Measurements from ENCODE around the gene KIRREL3. TPM values are rescaled to one million over a fixed set of nuclear protein-coding genes. Genes with fewer than 3 reads are reported as not detected.
A peak's percentile ranks its signal among the peaks of the same experiment; 100 is the strongest.

KIRREL3 gene
- total RNA-seq, 1 experiment from 2014 or later = 0.06 TPM

DNA sequence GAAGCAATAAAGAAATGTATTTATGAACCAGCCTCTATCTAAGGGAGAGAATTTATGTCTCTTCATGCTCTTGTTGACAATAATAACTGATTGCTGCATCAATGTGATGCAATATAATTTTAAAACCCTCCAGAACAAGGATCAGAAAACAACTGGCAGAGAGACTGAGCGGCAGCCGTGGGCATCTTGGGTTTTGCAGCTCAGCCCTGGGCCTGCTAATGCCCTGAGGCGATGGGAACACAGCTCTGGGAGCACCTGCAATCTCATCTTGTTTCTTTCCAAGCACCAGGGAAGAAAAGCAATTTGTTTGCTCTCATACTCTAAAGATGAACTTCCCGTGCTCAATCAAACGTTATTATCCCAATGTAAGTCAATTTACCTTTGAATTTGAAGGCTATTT is 399.4 kb downstream of the KIRREL3 start:
- no peaks in the 10 kb centered on the region for H3K27me3 ChIP-seq
- H3K27ac ChIP-seq = no peak overlapping the region
- no peaks in the 10 kb centered on the region for H3K4me1 ChIP-seq
- no peaks in the 10 kb centered on the region for H3K9me3 ChIP-seq (replicated peaks)
- no peak overlapping the region for H3K4me3 ChIP-seq
- DNase-seq = no peak
- no peaks in the 10 kb centered on the region for H3K36me3 ChIP-seq

DNA sequence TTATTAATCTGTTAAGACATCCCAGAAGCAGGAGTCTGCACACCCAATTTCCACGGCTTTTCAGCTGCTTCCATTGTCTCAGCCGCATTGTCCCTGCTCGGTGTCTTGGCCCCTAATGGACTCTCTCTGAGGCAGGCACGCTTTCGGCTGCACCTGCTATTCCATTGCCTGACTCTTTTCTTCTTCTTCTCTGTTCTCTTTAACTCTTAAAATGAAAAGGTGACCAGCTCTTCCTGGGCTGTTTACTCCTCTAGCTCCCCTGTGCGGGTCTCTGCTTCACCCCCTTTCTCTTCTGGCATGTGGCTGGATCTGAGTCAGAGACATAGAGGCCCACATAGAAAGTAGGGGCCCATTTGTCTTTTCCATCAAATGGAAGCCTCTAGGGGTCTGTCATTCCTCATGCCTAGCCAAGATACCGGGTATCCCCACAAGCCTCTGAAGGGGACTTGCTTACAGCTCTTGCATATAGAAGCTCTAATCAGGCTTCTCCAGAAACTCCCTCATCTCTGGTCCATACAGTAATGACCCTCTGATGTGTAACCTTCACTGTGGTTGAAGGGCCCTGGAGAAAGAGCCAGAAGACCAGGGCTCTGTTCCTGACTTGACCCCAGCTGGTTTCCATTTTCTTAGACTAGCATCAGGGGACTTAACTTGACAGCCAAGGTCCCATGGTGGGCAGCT is 401.2 kb downstream of the KIRREL3 start:
- DNase-seq = no peak
- no peaks in the 10 kb centered on the region for H3K36me3 ChIP-seq
- H3K9me3 ChIP-seq (replicated peaks) = no peaks in the 10 kb centered on the region
- H3K4me3 ChIP-seq = no peak overlapping the region
- H3K4me1 ChIP-seq = no peaks in the 10 kb centered on the region
- no peak overlapping the region for H3K27ac ChIP-seq
- H3K27me3 ChIP-seq = no peaks in the 10 kb centered on the region

GRCh38 chr11:126598344-126599216 is 402.0 kb downstream of the KIRREL3 start:
- Histone ChIP-seq H3K9me3 (replicated peaks) (no peaks in the 10 kb centered on the region), H3K36me3 (no peaks in the 10 kb centered on the region), H3K4me1 (no peaks in the 10 kb centered on the region), H3K27me3 (no peaks in the 10 kb centered on the region), H3K4me3 (no peak overlapping the region), H3K27ac (no peak overlapping the region)
- no peak for DNase-seq

DNA sequence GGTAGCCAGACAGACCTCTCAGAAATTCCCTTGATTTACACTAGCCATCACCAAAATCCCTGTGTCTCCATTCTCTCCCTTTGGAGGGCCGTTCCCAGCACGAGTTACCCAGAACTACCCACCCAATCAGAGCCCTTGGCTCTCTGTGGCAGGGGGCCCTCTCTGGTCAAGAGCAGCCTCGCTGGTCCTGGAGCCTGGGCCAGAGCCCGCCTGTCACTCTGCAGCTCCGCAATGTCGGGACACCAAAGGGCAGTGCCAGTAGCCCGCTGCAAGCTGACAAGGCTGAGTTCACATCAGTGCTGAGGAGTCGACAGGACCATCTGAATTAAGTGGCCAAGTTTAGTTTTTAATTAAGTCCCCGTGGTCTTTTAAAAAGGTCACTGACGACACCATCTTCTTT is 403.5 kb downstream of the KIRREL3 start:
- Histone ChIP-seq H3K27me3 (no peaks in the 10 kb centered on the region), H3K36me3 (no peaks in the 10 kb centered on the region), H3K27ac (no peak overlapping the region)

DNA sequence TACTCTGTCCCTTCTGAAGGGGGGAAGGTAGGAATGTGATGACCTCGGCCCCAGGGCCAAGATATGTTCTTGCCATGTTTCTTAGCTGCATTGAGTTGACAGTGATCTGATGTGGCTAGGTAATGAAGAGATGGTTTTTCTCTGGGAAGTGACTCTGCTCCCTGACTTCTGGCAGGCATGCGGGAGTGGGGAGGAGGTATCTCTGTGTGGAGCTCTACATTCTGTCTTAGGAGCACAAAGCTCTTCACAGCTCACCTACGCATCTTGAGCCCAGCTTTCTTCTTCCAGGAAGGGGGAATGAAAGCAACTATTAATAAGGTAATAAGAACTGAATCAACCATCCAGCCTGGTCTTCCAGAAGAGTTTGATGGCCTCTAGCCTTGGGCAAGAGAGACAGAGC is 404.1 kb downstream of the KIRREL3 start:
- H3K36me3 ChIP-seq = no peaks in the 10 kb centered on the region
- no peaks in the 10 kb centered on the region for H3K9me3 ChIP-seq (replicated peaks)
- no peak overlapping the region for H3K27ac ChIP-seq
- no peak overlapping the region for H3K4me3 ChIP-seq
- no peaks in the 10 kb centered on the region for H3K4me1 ChIP-seq
- H3K27me3 ChIP-seq = no peaks in the 10 kb centered on the region
- no peak for DNase-seq

More for the DNA sequence above, 403.5 kb downstream of the KIRREL3 start:
- Histone ChIP-seq H3K9me3 (replicated peaks) (no peaks in the 10 kb centered on the region), H3K4me3 (no peak overlapping the region), H3K4me1 (no peaks in the 10 kb centered on the region)
- DNase-seq = no peak

GRCh38 chr11:126595560-126595959 is 405.0 kb downstream of the KIRREL3 start:
- H3K27me3 ChIP-seq = no peaks in the 10 kb centered on the region
- H3K4me1 ChIP-seq = no peaks in the 10 kb centered on the region
- H3K27ac ChIP-seq = no peak overlapping the region
- no peak overlapping the region for H3K4me3 ChIP-seq
- H3K36me3 ChIP-seq = no peaks in the 10 kb centered on the region
- DNase-seq = no peak
- no peaks in the 10 kb centered on the region for H3K9me3 ChIP-seq (replicated peaks)

GRCh38 chr11:126594921-126595367 is 405.6 kb downstream of the KIRREL3 start:
- no peaks in the 10 kb centered on the region for H3K27me3 ChIP-seq
- no peaks in the 10 kb centered on the region for H3K9me3 ChIP-seq (replicated peaks)

DNA sequence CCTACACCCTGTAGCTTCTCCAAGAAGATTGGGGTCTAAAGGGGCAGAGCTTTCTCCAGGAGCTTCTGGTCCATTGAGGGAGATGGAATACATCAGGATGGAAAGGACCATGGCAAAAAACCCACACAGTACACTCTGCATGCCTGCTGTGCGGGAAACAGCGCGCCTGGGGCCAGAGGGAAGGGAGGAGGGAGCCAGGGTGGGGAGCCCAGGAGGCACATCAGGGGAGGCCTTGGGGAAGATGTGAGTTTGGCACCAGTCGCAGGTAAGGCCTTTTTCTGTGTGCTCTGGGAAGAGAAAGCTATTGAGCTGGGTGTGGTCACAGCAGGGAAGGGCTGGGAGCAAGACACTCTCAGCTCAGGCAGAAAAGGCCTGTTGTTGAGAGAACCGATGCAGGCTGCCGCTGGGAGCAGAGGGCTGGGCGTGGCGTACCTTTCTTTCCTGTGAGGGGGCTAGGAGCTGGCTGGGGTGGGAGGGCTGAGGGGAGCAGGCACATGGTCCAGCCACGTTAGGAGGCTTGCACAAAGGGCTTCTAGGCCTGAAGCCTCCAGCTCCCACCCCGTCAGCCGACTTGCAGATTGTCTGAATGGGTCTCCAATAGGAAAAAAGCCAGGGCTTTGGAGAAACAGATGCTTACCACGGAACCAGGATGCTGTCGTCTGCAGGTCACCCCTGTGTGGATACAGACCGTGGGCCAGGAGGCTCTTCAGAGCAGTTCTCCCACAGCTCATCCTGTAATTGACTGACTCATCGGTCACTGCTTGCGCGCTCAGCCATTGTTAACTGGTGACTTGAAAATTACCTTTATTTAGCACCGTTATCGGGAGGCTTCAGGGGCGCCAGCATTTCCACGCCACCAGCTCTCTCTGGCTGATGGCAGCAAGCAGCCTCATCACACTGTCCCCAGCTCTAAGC is 407.8 kb downstream of the KIRREL3 start:
- no peak for DNase-seq
- Histone ChIP-seq H3K27me3 (no peaks in the 10 kb centered on the region), H3K4me3 (no peak overlapping the region), H3K27ac (no peak overlapping the region), H3K9me3 (replicated peaks) (no peaks in the 10 kb centered on the region), H3K36me3 (no peaks in the 10 kb centered on the region), H3K4me1 (no peaks in the 10 kb centered on the region)

More at GRCh38 chr11:126594921-126595367, 405.6 kb downstream of the KIRREL3 start:
- Histone ChIP-seq H3K27ac (no peak overlapping the region), H3K4me1 (no peaks in the 10 kb centered on the region), H3K36me3 (no peaks in the 10 kb centered on the region), H3K4me3 (no peak overlapping the region)
- no peak for DNase-seq

- H3K9me3 ChIP-seq (replicated peaks) = no peaks in the 10 kb centered on the region
- no peak overlapping the region for H3K4me3 ChIP-seq
- no peaks in the 10 kb centered on the region for H3K4me1 ChIP-seq
- DNase-seq = no peak
- H3K27ac ChIP-seq = no peak overlapping the region
- H3K27me3 ChIP-seq = no peaks in the 10 kb centered on the region
- no peaks in the 10 kb centered on the region for H3K36me3 ChIP-seq
Measured at GRCh38 chr11:126591966-126592489, 408.5 kb downstream of the KIRREL3 start.

GRCh38 chr11:126589492-126589803 is 411.1 kb downstream of the KIRREL3 start:
- no peaks in the 10 kb centered on the region for H3K9me3 ChIP-seq (replicated peaks)
- H3K4me3 ChIP-seq = no peak overlapping the region
- H3K36me3 ChIP-seq = no peaks in the 10 kb centered on the region
- no peaks in the 10 kb centered on the region for H3K27me3 ChIP-seq
- no peak overlapping the region for H3K27ac ChIP-seq
- H3K4me1 ChIP-seq = no peaks in the 10 kb centered on the region
- no peak for DNase-seq

DNA sequence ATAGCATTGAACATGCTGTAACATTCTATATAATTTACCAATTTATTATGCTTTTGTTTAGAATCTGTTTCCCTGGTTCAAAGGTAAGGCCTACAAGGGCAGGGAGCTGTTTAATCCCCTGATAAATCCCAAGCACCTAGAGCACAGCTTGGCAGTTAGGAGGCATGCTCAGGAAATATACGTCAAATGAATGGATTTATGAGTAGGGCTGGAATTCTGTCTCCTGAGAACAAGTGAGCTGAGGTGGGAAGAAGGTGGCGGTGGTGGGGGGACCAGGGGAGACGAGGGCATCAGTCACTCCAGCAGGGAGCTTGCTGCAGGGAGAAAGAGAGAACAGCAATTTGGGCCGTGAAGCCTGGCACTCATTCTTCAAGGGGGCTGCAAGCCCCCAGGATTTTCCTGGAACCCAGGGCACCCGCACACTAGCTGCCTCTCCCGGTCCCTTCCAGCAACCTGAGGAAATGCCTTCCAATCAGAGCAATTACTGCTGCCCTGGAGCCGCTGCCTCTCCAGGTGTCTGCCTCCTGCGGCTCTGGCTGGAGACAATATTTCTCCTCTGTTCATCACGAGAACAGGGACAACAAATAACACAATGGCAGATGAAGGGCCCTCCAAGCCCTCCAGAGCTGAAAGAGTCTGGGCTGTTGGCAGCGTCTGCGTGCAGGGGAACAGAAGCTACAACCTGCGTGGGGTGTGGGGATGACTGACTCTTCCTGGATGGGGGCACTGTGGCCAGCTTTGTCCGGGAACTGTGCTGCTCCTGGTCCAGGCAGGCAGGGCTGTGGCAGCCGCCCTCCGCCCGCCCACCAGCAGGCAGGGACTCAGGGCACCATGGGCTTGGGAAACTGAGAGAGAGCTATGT is 411.7 kb downstream of the KIRREL3 start:
- no peak for DNase-seq
- Histone ChIP-seq H3K36me3 (no peaks in the 10 kb centered on the region), H3K27ac (no peak overlapping the region), H3K4me1 (no peaks in the 10 kb centered on the region), H3K9me3 (replicated peaks) (no peaks in the 10 kb centered on the region), H3K4me3 (no peak overlapping the region), H3K27me3 (no peaks in the 10 kb centered on the region)

DNA sequence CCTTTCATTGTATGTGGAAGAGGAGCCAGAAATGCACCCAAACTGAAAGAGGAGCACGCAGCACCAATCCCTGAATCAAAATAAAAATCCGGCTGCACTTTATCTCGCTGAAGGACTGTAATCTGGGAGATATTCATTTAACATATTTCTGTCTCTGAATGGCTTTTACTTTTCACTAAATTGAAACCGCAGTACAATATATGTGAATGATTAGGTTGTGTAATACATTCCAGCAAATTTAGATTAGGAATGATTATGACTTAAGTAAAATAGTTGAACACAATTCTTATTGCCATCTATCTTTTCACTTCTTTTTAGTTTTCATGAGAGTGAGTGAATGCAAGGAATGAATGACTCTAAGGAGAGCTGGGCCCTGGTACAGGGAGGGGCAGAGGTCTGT is 413.0 kb downstream of the KIRREL3 start:
- no peaks in the 10 kb centered on the region for H3K9me3 ChIP-seq (replicated peaks)
- H3K27ac ChIP-seq = no peak overlapping the region
- H3K4me1 ChIP-seq = no peaks in the 10 kb centered on the region

DNA sequence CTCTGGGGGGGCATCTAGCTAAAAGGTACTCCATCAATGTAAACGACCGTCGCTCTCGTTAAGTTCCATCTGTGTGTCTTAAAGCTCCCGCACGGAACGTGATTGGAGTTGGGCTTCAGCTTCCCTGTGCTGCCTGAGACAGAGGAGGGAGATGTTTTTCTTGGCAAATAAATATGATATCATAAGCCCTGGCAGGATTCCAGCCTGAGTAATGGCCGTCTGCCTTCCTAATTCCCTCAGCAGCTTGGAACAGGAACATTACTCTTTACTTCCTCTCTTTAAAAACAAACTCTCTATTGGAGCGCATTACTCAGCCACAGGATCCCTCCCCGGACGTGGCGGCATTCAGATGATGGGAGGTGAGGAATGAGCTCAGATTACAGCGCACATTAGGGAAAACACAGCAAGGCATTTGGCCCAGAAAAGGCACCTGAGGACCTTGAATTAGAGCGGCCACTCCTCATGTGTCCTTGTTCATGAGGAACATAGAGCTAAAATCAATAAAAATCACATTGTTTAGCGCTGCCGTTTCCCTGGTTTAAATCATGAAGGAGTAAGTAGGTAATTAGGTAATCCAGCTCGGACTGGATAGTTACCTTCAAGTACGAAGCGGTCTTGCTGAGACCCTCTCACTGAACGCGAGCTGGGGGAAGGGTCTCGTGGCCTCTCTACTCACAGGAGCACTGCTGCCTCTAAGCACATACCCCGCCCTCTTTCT is 414.6 kb downstream of the KIRREL3 start:
- H3K4me3 ChIP-seq = peak overlapping the region; percentile 27
- no peaks in the 10 kb centered on the region for H3K9me3 ChIP-seq (replicated peaks)
- H3K27ac ChIP-seq = no peak overlapping the region
- H3K27me3 ChIP-seq = no peaks in the 10 kb centered on the region
- H3K36me3 ChIP-seq = no peaks in the 10 kb centered on the region
- peak; percentile 50 to 78 for DNase-seq
- no peaks in the 10 kb centered on the region for H3K4me1 ChIP-seq

More for the DNA sequence above, 413.0 kb downstream of the KIRREL3 start:
- Histone ChIP-seq H3K27me3 (no peaks in the 10 kb centered on the region), H3K4me3 (no peak overlapping the region), H3K36me3 (no peaks in the 10 kb centered on the region)
- no peak for DNase-seq
